C1 segment of cervical spinal cord (tissue), 14 donors: ENCODE results near the gene TARBP2.
"Not testable (repeated sequence)": the region's sequence is repeated elsewhere in the genome, so short reads cannot be mapped to it uniquely, and the experiment has no call there.

Experiments used
- DNase-seq, 14 donors: peaks; one replicate each; lab custom pipeline; 2025; lab: John Stamatoyannopoulos, UW

The TARBP2 gene

GRCh38 chr12:53513712-53514410 lies 12.8 kb downstream of the TARBP2 start:
- no peak for DNase-seq

GRCh38 chr12:53514628-53515290 lies 13.7 kb downstream of the TARBP2 start:
- DNase-seq = peak in 3 of 14 donors; percentile 13 to 98 (median 19)

- DNase-seq = peak in 2 of 14 donors; percentile 24 to 98
These were observed 14.2 kb downstream of the TARBP2 start for GRCh38 chr12:53515291-53515680.

- DNase-seq = peak in 1 of 14 donors; percentile 35
These were observed 15.8 kb downstream of the TARBP2 start for GRCh38 chr12:53516758-53517455.

GRCh38 chr12:53518381-53518780 lies 17.3 kb downstream of the TARBP2 start:
- DNase-seq = no peak

- no peak for DNase-seq
These were observed 22.0 kb downstream of the TARBP2 start for GRCh38 chr12:53523131-53523530.

- DNase-seq = no peak
These were observed 23.4 kb downstream of the TARBP2 start for GRCh38 chr12:53524476-53524875.

GRCh38 chr12:53530061-53530460 lies 29.0 kb downstream of the TARBP2 start:
- DNase-seq = peak in 3 of 14 donors; percentile 20 to 96 (median 24)

- DNase-seq = no peak
These were observed 29.8 kb downstream of the TARBP2 start for GRCh38 chr12:53530920-53531319.

- peak in 3 of 14 donors; percentile 27 to 98 (median 53) for DNase-seq
These were observed 30.9 kb downstream of the TARBP2 start for GRCh38 chr12:53532021-53532420.

- DNase-seq = peak in 1 of 14 donors; percentile 53
These were observed 31.7 kb downstream of the TARBP2 start for GRCh38 chr12:53532524-53533445.

- peak in 1 of 14 donors; percentile 19 for DNase-seq
These were observed 32.4 kb downstream of the TARBP2 start for GRCh38 chr12:53533471-53533870.

- no peak for DNase-seq
These were observed 35.9 kb downstream of the TARBP2 start for GRCh38 chr12:53536962-53537361.

- DNase-seq = peak in 6 of 14 donors; percentile 13 to 72 (median 25)
These were observed 37.2 kb downstream of the TARBP2 start for GRCh38 chr12:53538209-53538689.

GRCh38 chr12:53539526-53539925 lies 38.4 kb downstream of the TARBP2 start:
- DNase-seq = no peak

- DNase-seq = peak in 11 of 14 donors; percentile 11 to 79 (median 23)
These were observed 42.5 kb downstream of the TARBP2 start for GRCh38 chr12:53543539-53543938.

GRCh38 chr12:53548354-53548753 lies 47.3 kb downstream of the TARBP2 start:
- not testable (repeated sequence) for DNase-seq

- DNase-seq = not testable (repeated sequence)
These were observed 49.0 kb downstream of the TARBP2 start for GRCh38 chr12:53550131-53550530.

GRCh38 chr12:53550595-53550994 lies 49.5 kb downstream of the TARBP2 start:
- no peak for DNase-seq

- peak in 4 of 14 donors; percentile 9 to 70 (median 11) for DNase-seq
These were observed 50.8 kb downstream of the TARBP2 start for GRCh38 chr12:53551889-53552291.
